RWPE2 (cell line): ENCODE data around the gene LONP1.
A peak's percentile ranks its signal among the peaks of the same experiment; 100 is the strongest.

Experiments used
- ATAC-seq: fragments of 200-7000 bp; cut with Tn5 transposase; 3 replicates; pipeline ENCODE4 v1.9.1; 2021; ENCODE audit warnings: low read depth
- DNase-seq: peaks from one replicate; pipeline ENCODE4 v3.0.0-alpha.2; 2020; ENCODE audit warnings: low spot score
- H3K27ac ChIP-seq: fragments of 450-650 bp; 2 replicates; pipeline ENCODE4 v1.5.1; 2017; ENCODE audit warnings: mild to moderate bottlenecking; ENCODE audit not compliant: poor library complexity, severe bottlenecking
- H3K27me3 ChIP-seq: fragments of 250-450 bp; sonication (Bioruptor Pico); 2 replicates; pipeline ENCODE4 v1.5.1; 2021; ENCODE audit warnings: mild to moderate bottlenecking, moderate library complexity; ENCODE audit not compliant: insufficient read depth, poor library complexity, severe bottlenecking
- H3K36me3 ChIP-seq: fragments of 250-450 bp; sonication (Bioruptor Pico); 2 replicates; pipeline ENCODE4 v1.5.1; 2020; ENCODE audit warnings: low read depth, mild to moderate bottlenecking, moderate library complexity
- H3K4me1 ChIP-seq: fragments of 250-450 bp; sonication (Bioruptor Pico); 2 replicates; pipeline ENCODE4 v1.5.1; 2021; ENCODE audit warnings: mild to moderate bottlenecking, moderate library complexity; ENCODE audit not compliant: insufficient read depth, poor library complexity, severe bottlenecking
- H3K4me3 ChIP-seq: fragments of 250-450 bp; sonication (Bioruptor Pico); 2 replicates; pipeline ENCODE4 v1.5.1; 2021; ENCODE audit warnings: mild to moderate bottlenecking, moderate library complexity; ENCODE audit not compliant: severe bottlenecking
- H3K9me3 ChIP-seq: fragments of 250-450 bp; sonication (Bioruptor Pico); 2 replicates; pipeline ENCODE4 v1.5.1; 2021; ENCODE audit warnings: mild to moderate bottlenecking, moderate library complexity; ENCODE audit not compliant: severe bottlenecking
- CTCF ChIP-seq: fragments of 450-650 bp; IDR thresholded peaks from one replicate; pipeline ENCODE4 v1.5.1; 2017; ENCODE audit warnings: mild to moderate bottlenecking, moderate library complexity; ENCODE audit not compliant: poor library complexity, severe bottlenecking

The LONP1 gene

GRCh38 chr19:5718579-5719273 is 1.2 kb downstream of the LONP1 start:
- peaks cover 2% of the 10 kb centered on the region for H3K4me1 ChIP-seq
- no peaks in the 10 kb centered on the region for H3K9me3 ChIP-seq
- no peak for TF ChIP-seq CTCF
- DNase-seq (no peak), ATAC-seq (peak; percentile 35; the same call in 1 of the 3 replicates)
- H3K27me3 ChIP-seq: no peaks in the 10 kb centered on the region
- H3K36me3 ChIP-seq: peaks cover 34% of the 10 kb centered on the region
- H3K4me3 ChIP-seq: peak overlapping the region; percentile 83
- H3K27ac ChIP-seq: peak overlapping the region; percentile 73

- DNase-seq (no peak), ATAC-seq (no peak)
- Histone ChIP-seq H3K36me3 (peaks cover 40% of the 10 kb centered on the region), H3K4me1 (peaks cover 2% of the 10 kb centered on the region), H3K9me3 (no peaks in the 10 kb centered on the region), H3K27ac (peak overlapping the region; percentile 73), H3K27me3 (no peaks in the 10 kb centered on the region), H3K4me3 (peak overlapping the region; percentile 83)
- TF ChIP-seq CTCF: no peak
These were observed 1.8 kb downstream of the LONP1 start for GRCh38 chr19:5718037-5718578.

GRCh38 chr19:5717215-5717935 is 2.6 kb downstream of the LONP1 start:
- DNase-seq (no peak), ATAC-seq (no peak)
- H3K9me3 ChIP-seq: no peaks in the 10 kb centered on the region
- H3K4me1 ChIP-seq: peaks cover 2% of the 10 kb centered on the region
- no peaks in the 10 kb centered on the region for H3K27me3 ChIP-seq
- H3K36me3 ChIP-seq: peaks cover 47% of the 10 kb centered on the region
- no peak overlapping the region for H3K4me3 ChIP-seq
- no peak for TF ChIP-seq CTCF
- peak overlapping the region; percentile 73 for H3K27ac ChIP-seq

GRCh38 chr19:5714816-5715215 is 5.1 kb downstream of the LONP1 start:
- ATAC-seq (no peak), DNase-seq (no peak)
- no peak for TF ChIP-seq CTCF
- Histone ChIP-seq H3K9me3 (no peaks in the 10 kb centered on the region), H3K27me3 (no peaks in the 10 kb centered on the region), H3K4me1 (peaks cover 2% of the 10 kb centered on the region), H3K4me3 (no peak overlapping the region), H3K27ac (no peak overlapping the region), H3K36me3 (peaks cover 65% of the 10 kb centered on the region)
